Measurements from ENCODE around the gene MAPKAPK2. TPM values are rescaled to one million over a fixed set of nuclear protein-coding genes. Genes with fewer than 3 reads are reported as not detected.

MAPKAPK2 gene
- total RNA-seq, 2 experiments from 2014 or later = 157 to 166 TPM

- TF ChIP-seq CTCF (IDR thresholded peaks at IDR 0.05) = no peak
- H3K27me3 Mint-ChIP-seq = no peaks in the 10 kb centered on the region
- no peaks in the 10 kb centered on the region for H3K9me3 ChIP-seq (ENCODE audit: control insufficient read depth in 1 of 2, insufficient read depth in 1 of 2, low read length in 2 of 2)
- no peak overlapping the region for H3K27ac Mint-ChIP-seq
- no peak overlapping the region for H3K27ac ChIP-seq (ENCODE audit: low read depth in 1 of 2, low read length in 2 of 2)
- peak in 2 of 14 experiments; percentile 40 to 50 for DNase-seq
- no peaks in the 10 kb centered on the region for H3K4me1 Mint-ChIP-seq (ENCODE audit: low read depth)
- peaks cover 0 to 2% of the 10 kb centered on the region in 2 experiments for H3K27me3 ChIP-seq (ENCODE audit: control insufficient read depth in 1 of 2, insufficient read depth in 2 of 2, low read length in 2 of 2)
- no peak overlapping the region for H3K4me3 Mint-ChIP-seq
- CTCF ChIA-PET = interaction anchor here (1.1 to 1.4 kb wide), 3 partner anchors 9 to 38 kb away, joined by 3 to 6 read pairs (median 3); partner anchors contain the start of gene MAPKAPK2
- H3K36me3 ChIP-seq (ENCODE audit: insufficient read depth, low read length) = no peaks in the 10 kb centered on the region
- ATAC-seq (ENCODE audit: poor library complexity) = no peak
- POLR2A ChIA-PET = no interaction called here
- no peaks in the 10 kb centered on the region for H3K36me3 Mint-ChIP-seq (ENCODE audit: low read depth)
- H3K9me3 Mint-ChIP-seq = no peaks in the 10 kb centered on the region
- no peak overlapping the region for H3K4me3 ChIP-seq (ENCODE audit: low read length)
- H3K4me1 ChIP-seq (ENCODE audit: insufficient read depth, low read length) = peaks cover 8% of the 10 kb centered on the region
- intact Hi-C loops (cut with DNase I, micrococcal nuclease) = no loop called here
Measured at GRCh38 chr1:206672844-206673758, 11.6 kb upstream of the MAPKAPK2 start.

- Mint-ChIP-seq H3K4me3 (no peak overlapping the region), H3K27me3 (no peaks in the 10 kb centered on the region), H3K36me3 (ENCODE audit: low read depth) (no peaks in the 10 kb centered on the region), H3K9me3 (no peaks in the 10 kb centered on the region), H3K27ac (no peak overlapping the region), H3K4me1 (ENCODE audit: low read depth) (no peaks in the 10 kb centered on the region)
- ChIA-PET POLR2A (no interaction called here), CTCF (no interaction called here)
- Histone ChIP-seq H3K27me3 (ENCODE audit: control insufficient read depth in 1 of 2, insufficient read depth in 2 of 2, low read length in 2 of 2) (peaks cover 0 to 2% of the 10 kb centered on the region in 2 experiments), H3K9me3 (ENCODE audit: control insufficient read depth in 1 of 2, insufficient read depth in 1 of 2, low read length in 2 of 2) (no peaks in the 10 kb centered on the region), H3K4me1 (ENCODE audit: insufficient read depth, low read length) (peaks cover 3% of the 10 kb centered on the region), H3K4me3 (ENCODE audit: low read length) (no peak overlapping the region), H3K36me3 (ENCODE audit: insufficient read depth, low read length) (no peaks in the 10 kb centered on the region), H3K27ac (ENCODE audit: low read depth in 1 of 2, low read length in 2 of 2) (no peak overlapping the region)
- no peak for TF ChIP-seq CTCF (IDR thresholded peaks at IDR 0.05)
- ATAC-seq (ENCODE audit: poor library complexity) (no peak), DNase-seq (no peak)
- intact Hi-C loops (cut with DNase I, micrococcal nuclease) = no loop called here
Measured at GRCh38 chr1:206674236-206674635, 10.5 kb upstream of the MAPKAPK2 start.

GRCh38 chr1:206674745-206675175 is 9.9 kb upstream of the MAPKAPK2 start:
- Histone ChIP-seq H3K27ac (ENCODE audit: low read depth in 1 of 2, low read length in 2 of 2) (no peak overlapping the region), H3K4me3 (ENCODE audit: low read length) (no peak overlapping the region), H3K4me1 (ENCODE audit: insufficient read depth, low read length) (peaks cover 4% of the 10 kb centered on the region), H3K36me3 (ENCODE audit: insufficient read depth, low read length) (no peaks in the 10 kb centered on the region), H3K27me3 (ENCODE audit: control insufficient read depth in 1 of 2, insufficient read depth in 2 of 2, low read length in 2 of 2) (peaks cover 0 to 2% of the 10 kb centered on the region in 2 experiments), H3K9me3 (ENCODE audit: control insufficient read depth in 1 of 2, insufficient read depth in 1 of 2, low read length in 2 of 2) (no peaks in the 10 kb centered on the region)
- no peak for ATAC-seq (ENCODE audit: poor library complexity)
- no peak overlapping the region for H3K4me3 Mint-ChIP-seq
- POLR2A ChIA-PET = no interaction called here
- no peaks in the 10 kb centered on the region for H3K36me3 Mint-ChIP-seq (ENCODE audit: low read depth)
- H3K27me3 Mint-ChIP-seq = no peaks in the 10 kb centered on the region
- no peaks in the 10 kb centered on the region for H3K9me3 Mint-ChIP-seq
- intact Hi-C loops (cut with DNase I, micrococcal nuclease) = no loop called here
- DNase-seq = no peak
- TF ChIP-seq CTCF (IDR thresholded peaks at IDR 0.05) = no peak
- no peaks in the 10 kb centered on the region for H3K4me1 Mint-ChIP-seq (ENCODE audit: low read depth)
- H3K27ac Mint-ChIP-seq = no peak overlapping the region
- CTCF ChIA-PET = interaction anchor here (0.7 kb wide), 1 partner anchor 11 kb away, joined by 3 read pairs; no protein-coding TSS in a partner anchor

All from CD4-positive, alpha-beta T cell (primary cell).